GM19395 (cell line): ENCODE measurements around the gene S100PBP.

Experiments
- ATAC-seq: cut with Tn5 transposase; IDR thresholded peaks from one replicate; pipeline ENCODE4 v1.9.1; 2021; ENCODE audit warnings: mild to moderate bottlenecking, moderate library complexity; ENCODE audit not compliant: unreplicated experiment

S100PBP gene

DNA sequence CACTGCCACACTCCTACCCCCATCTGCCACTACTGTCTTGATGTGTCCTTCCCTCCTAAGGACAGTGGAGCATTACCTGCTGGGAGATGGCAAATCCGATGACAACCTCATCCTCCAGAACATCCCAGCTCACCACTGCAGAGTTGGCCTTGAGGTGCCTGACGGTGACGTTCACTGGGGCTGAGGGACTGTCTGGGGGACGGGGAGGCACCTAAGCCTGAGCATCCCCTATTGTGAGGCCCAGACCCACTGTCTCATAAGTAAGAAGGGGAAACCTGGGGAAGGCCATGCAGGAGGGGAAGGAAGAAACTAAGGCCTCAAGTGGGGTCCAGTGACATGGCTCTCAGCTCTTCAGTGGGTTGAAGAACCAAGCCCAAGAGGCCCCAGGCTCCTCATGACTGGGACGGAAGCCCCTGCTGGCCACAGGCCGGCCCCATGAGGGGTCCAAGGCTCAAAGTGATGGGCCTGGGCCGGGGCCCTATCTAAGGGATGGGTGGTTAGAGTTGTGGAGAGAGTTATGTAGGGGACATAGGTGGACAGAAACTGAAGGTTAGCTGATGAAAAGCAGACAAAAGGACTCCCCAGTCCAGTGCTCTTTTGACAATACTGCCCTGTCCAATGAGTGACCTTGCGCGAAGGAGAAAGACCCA lies 51.5 kb downstream of the S100PBP start:
- no peak for ATAC-seq

DNA sequence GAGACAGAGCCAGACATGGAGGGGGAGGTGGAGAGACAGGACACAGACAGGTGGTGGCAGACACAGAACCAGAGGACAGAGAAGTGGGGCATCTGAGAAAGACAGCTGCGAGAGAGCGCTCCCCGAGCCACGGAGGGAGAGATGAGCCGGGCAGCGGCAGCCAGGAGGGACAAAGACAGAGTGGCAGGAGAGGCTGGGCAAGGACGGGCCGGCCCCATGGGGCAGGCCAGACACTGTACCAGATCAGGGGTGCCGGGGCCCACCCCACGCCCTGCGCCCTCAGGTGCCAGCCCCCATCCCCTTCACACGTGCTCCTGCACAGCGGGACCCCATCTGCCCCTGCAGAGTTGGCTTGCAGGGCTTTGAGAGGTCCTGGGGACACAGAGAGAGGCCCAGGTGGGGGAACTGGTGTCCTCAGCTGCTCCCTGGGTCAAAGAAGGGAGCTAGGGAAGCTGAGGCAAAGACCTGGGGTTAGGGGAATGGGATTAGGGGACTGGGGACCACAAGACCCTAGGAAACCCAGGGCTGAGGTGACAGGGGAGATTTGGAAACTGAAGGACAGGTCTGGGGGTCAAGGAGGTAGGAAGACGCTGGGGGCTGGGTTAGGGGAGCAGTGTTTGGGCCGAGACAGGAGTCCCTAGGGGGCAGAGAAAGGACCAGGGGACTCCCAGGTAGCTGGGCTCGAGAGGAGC lies 52.6 kb downstream of the S100PBP start:
- no peak for ATAC-seq

- no peak for ATAC-seq
Measured at GRCh38 chr1:32870615-32871363, 53.3 kb downstream of the S100PBP start, which contains the start of gene FNDC5. FNDC5 (minus strand) TSS chr1:32870912.

GRCh38 chr1:32871364-32872191 lies 54.1 kb downstream of the S100PBP start:
- ATAC-seq, result no peak

DNA sequence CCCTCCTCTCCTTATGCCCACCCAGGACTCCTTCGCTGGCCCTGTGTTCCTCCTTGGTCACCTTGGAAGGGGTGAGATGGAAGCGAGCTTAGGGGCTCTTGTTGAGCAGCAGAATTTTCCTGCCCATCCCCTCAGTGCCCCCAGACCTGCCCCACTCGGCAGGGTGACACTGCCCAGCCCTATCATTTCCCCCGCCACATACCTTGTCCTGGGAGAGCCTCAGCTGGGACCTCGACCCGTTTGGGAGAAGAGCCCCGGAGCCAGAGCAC lies 54.7 kb downstream of the S100PBP start:
- no peak for ATAC-seq

DNA sequence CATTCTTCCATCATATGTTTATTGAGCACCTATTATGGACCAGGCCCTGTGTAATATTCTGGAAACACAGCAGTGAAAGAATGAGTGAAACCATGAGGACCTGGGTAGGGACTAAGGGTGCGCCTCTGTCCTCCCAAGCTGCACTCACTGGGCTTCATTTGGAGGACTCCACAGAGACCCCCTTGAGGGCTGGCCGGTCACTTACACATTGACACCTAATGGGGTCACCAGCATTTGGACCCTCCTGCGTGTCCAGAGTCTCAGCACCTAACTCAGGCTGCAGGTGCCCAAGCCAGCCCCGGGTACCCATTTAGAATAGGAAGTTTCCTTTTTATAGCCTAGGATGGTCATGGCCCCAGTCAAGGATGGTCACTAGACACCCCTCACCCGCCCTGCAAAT lies 56.0 kb downstream of the S100PBP start:
- ATAC-seq, result no peak

DNA sequence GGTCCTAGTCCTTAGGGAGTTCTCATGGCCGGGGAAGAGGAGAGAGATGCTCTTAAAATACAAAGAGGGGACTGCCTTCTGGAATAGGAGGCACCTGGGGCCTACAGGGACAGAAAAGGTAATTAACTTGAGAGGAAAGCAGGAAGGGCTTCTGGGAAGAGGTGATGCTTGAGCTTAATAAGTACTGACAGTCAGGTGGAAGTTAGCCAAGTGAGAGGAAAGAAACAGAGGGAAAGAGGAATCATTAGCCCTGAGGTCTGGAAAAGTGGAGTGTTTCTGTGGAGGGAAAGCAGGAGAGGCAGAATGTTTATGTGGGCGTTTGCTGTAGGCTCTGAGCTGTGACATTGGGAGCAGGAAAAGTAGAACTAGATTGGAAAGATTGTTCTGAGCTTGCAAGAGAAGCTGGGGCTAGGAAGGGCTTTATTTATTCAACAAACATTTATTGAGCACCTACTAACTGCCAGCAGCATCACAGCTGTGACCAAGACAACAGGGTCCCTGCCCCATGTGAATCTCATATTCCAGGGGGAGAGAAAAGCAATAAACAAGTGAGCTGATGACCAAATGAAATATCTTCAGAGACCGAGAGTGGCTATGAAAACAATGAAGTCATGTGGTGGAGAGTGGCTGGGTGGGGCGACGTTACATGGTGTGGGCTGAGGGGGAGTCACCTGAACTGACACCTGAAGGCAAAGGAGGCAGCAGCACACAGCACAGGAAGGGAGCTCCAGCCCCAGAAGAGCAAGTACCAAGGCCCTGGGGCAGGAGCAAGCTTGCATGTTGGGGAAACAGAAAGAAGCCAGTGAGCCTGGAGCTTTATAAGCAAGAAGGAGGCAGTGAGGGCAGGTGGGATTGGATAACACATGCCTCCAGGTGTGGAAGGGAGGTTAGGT lies 57.7 kb downstream of the S100PBP start:
- no peak for ATAC-seq

DNA sequence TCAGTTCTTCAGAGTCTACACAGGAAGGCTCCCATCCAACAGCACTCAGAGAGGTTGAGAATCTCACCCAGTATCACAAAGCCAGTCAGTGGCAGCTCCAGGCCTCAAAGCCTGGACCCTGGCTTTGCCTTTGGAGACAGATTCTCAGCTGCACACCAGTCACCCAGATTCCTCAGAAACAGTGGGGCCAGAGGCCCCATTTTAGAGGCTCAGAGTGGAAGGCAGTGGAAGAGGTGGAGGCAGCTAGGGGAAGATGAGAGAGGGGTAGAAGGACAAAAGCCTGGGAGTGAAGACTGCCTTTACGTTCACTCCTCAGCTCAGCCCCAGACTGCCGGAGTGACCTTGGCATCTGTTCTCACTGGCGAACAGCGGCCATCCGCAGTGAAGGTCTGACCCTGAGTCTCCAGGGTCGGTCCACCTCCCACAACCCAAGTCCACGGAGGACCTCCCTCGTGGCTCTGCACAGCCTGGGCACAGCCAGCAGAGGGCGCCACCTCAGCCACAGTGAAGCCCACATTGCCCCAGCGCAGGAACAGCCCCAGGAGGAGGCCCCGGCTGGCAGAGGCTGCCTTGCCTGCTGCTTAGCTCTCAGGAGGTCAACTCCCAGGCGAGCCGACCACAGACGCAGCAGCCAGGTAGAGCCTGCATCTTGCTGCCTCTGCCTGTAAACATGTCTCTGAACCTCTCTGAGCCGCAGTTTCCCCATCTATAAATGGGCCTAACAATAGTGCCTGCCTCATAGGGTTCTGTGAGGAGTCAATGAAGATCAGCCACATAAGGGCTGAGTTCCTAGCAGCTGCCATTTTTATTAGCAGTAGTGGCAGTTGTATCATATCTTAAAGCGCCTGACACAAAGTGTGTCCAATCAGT lies 59.1 kb downstream of the S100PBP start:
- ATAC-seq, result no peak

DNA sequence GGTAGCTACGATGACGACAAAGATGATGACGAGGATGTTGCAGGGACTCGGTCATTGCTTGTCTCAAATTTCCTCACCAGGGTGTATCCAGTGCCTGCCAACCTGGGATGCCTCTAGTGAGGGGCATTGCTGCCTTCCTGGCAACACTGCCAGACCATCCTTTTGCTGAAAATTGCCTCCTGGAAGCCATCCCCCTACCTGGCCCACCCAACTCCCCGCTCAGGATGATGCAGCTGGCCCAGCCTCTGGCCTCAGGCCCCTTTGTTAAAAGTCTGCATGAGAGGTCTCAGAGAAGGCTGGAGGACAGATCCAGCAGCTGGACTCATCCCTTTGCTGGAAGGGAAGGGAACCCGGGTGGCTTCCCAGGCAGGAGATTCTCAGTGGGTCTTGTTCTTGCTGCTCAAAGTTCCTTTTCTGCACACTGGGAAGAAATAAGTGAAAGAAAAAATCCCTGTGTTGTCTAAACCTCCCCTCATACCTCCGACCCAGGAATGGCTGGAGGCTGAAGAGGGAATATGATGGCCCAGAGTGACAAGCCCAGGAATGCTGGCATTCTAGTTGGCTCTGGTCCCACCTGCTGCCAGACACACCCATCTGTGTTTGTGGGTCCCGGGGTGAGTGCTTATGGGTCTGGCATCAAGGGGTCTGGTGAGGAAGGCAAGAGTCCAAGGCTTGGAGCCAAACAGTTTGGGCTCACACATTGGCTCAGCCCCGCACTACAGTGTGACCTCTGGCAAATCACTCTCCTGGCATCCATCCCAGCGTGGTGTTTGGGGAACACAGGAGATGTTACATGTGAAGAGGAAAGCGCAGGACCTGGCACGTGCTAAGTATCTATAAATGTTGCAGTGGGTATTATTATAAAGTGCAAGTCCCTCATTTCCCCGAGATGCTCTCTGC lies 60.0 kb downstream of the S100PBP start:
- no peak for ATAC-seq

DNA sequence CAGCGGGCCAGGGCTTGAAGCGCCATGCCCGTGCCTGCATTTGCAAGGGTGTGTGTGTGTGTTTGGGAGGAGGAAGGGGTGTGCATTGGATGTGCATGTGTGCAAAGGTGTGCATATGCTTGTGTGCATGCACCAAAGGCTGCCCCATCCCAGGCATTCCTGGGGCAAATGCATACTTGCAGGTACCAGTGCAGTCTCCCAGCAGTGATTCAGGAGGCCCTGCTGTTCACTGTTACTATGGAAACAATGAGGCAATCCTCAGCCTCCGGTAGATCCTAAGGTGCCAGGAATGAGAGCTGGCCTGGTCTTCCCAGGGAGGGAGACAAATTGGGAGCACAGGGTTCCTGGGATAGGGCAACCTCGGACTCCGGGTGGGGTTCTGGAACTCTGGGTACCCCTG lies 60.7 kb downstream of the S100PBP start:
- no peak for ATAC-seq

DNA sequence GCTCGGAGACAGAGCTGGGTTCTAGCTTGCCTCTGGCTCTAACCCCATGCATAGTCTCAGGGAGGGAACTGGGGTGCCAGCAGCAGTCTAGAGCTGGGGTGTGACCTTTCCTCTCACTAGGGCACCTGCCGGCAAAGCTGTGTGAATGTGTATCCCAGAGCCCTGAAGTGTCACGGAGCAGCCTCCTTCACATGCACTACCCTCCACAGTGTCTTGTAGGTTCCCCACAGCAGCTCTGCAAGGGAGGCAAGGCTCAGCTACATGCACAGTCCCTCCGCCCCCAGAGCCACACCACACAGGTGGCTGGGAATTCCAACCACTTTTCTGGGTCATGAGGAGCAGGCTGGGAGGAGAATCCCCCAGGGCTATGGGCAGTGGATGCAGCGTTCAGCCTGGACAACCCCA lies 61.2 kb downstream of the S100PBP start:
- ATAC-seq, result no peak

DNA sequence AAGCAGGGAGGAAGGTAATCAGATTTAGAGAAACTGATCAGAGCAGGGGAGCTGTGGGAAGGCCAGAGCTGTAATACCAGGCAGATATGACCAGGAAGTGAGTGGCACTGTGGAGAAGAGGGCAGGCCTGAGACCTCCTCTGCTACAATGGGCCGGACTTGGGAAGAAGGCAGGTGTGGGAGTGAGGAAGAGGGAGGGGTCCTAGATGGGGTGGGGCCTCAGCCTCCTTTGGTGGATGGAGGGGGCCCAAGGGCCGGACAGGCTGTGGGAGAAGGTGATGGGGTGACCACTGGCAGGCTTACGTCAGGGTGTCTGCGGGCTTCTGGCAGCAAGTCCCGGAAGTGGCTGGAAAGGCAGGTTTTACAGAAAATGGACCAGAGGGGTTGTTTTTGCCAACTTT lies 63.8 kb downstream of the S100PBP start:
- no peak for ATAC-seq

DNA sequence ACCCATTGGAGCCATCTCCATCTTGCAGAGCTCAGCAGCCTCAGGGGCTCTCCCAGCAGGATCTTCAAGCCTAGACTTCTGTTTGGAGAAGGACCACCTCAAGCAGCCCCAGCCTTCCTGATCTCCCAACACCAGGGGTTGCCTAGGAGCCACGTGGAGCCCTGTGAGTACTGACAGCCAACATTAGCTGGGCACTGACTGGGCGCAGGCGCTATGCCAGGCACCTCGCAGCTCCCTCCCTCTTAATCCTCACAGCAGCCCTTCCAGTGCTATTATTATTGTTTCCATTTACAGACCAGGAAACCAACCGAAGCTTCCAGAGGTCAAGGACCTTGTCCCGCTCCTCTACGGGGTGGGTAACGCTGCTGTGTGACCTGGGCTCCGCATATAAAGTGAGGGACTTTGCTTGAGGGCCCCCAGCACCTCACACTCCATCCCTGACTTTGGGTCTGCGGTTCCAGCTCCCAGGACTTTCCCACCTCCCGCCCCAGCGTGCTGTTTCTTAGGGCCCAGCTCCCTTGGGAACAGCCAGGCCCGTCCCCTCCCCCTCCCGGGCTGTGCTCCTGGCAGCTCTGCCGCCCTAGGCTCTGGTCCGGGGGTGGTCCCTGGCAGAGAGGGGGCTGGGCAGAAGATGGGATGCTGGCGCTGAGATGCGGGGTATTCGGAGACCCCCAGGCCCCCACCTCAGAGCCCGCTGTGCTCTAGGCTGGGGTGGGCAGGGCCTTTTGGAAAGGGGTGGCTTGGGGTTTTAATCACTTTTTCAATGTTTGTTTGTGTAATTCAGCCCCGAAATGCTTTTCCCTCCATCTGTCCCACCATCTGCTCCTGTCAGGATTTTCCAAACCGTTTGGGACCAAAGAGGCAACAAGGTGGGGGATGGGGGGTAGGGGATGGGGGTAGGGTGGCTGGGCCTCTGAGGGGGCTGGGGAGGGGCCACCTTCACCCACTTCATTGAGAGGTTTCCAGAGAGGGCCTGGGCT lies 64.7 kb downstream of the S100PBP start:
- no peak for ATAC-seq

- no peak for ATAC-seq
Measured at GRCh38 chr1:32883338-32884031, 66.0 kb downstream of the S100PBP start.

DNA sequence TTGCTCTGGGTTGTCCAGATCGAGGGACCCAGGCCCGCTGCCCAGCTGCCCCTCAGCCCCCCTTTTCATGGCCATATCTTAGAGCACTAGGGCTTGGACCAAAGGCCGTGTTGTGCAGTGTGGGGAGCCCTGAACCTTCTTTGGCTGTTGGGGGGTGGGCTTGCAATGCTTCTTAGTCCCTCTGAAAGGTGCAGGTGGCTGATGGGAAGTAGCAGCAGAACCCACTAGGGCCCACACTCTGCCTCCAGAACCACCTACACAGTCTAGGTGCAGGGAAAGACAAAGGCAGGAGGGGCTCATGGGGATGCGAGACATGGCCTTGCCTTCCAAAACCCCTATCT lies 66.5 kb downstream of the S100PBP start:
- ATAC-seq, result no peak

DNA sequence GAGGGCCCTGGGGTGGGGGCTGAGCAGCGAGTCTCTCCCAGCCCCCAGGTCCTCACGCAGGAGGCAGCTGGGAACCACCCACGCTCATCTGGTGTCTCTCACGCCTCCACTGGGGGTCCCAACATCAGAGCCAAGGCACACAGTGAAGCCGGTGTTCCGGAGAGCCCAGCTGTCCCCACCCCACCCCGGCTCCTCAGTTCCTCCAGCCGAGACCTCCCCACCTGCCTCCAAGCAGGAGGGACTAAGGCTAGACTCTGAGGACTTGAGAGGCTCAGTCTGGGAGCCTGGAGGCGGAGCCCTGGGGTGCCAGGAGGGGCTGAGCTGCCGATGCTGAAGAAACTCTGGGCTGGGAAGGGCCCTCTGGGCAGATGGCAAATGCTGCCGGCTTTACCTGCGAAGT lies 67.3 kb downstream of the S100PBP start:
- ATAC-seq, result no peak

- ATAC-seq, result no peak
Measured at GRCh38 chr1:32885676-32886003, 68.2 kb downstream of the S100PBP start.
